GM19468 (cell line): ENCODE data around the gene LYRM2.
"Not testable (repeated sequence)": the region's sequence is repeated elsewhere in the genome, so short reads cannot be mapped to it uniquely, and the experiment has no call there.

Experiments
- ATAC-seq: cut with Tn5 transposase; IDR thresholded peaks from one replicate; pipeline ENCODE4 v1.9.1; 2021; ENCODE audit warnings: mild to moderate bottlenecking, moderate library complexity, moderate number of reproducible peaks; ENCODE audit not compliant: unreplicated experiment; ENCODE audit errors: extremely low read depth

LYRM2 gene

GRCh38 chr6:89650579-89650978 lies 12.0 kb upstream of the LYRM2 start:
- ATAC-seq, result no peak

- no peak for ATAC-seq
Observed at GRCh38 chr6:89649682-89650081, 11.1 kb upstream of the LYRM2 start.

- ATAC-seq, result no peak
Observed at GRCh38 chr6:89644864-89645263, 6.3 kb upstream of the LYRM2 start.

GRCh38 chr6:89643406-89643805 lies 4.9 kb upstream of the LYRM2 start:
- ATAC-seq, result no peak

- no peak for ATAC-seq
Observed at GRCh38 chr6:89642956-89643355, 4.4 kb upstream of the LYRM2 start.

- not testable (repeated sequence) for ATAC-seq
Observed at GRCh38 chr6:89641581-89641980, 3.0 kb upstream of the LYRM2 start.

- no peak for ATAC-seq
Observed at GRCh38 chr6:89640804-89641203, 2.3 kb upstream of the LYRM2 start.

- ATAC-seq, result no peak
Observed at GRCh38 chr6:89637960-89638319, 607 bp downstream of the LYRM2 start.

- ATAC-seq, result not testable (repeated sequence)
Observed at GRCh38 chr6:89636412-89636811, 2.1 kb downstream of the LYRM2 start.

- no peak for ATAC-seq
Observed at GRCh38 chr6:89630488-89630887, 8.1 kb downstream of the LYRM2 start.

GRCh38 chr6:89623749-89624148 lies 14.8 kb downstream of the LYRM2 start:
- ATAC-seq, result no peak

GRCh38 chr6:89619567-89619966 lies 19.0 kb downstream of the LYRM2 start:
- ATAC-seq, result no peak

- no peak for ATAC-seq
Observed at GRCh38 chr6:89618026-89618425, 20.5 kb downstream of the LYRM2 start.

GRCh38 chr6:89616531-89616930 lies 22.0 kb downstream of the LYRM2 start:
- no peak for ATAC-seq

- no peak for ATAC-seq
Observed at GRCh38 chr6:89615882-89616281, 22.7 kb downstream of the LYRM2 start.

- no peak for ATAC-seq
Observed at GRCh38 chr6:89613790-89614189, 24.8 kb downstream of the LYRM2 start.

GRCh38 chr6:89612121-89612520 lies 26.4 kb downstream of the LYRM2 start:
- ATAC-seq, result no peak

GRCh38 chr6:89611666-89612065 lies 26.9 kb downstream of the LYRM2 start:
- no peak for ATAC-seq

GRCh38 chr6:89610149-89610642 lies 28.4 kb downstream of the LYRM2 start:
- ATAC-seq, result no peak

GRCh38 chr6:89605861-89606260 lies 32.7 kb downstream of the LYRM2 start:
- ATAC-seq, result no peak

GRCh38 chr6:89604653-89605052 lies 33.9 kb downstream of the LYRM2 start:
- ATAC-seq, result no peak

GRCh38 chr6:89602166-89602565 lies 36.4 kb downstream of the LYRM2 start:
- ATAC-seq, result no peak

- no peak for ATAC-seq
Observed at GRCh38 chr6:89599727-89600126, 38.8 kb downstream of the LYRM2 start.
